HG02884 (cell line): Measurements from ENCODE around the gene RYR1.
"Not testable (repeated sequence)": the region's sequence is repeated elsewhere in the genome, so short reads cannot be mapped to it uniquely, and the experiment has no call there.

ENCODE experiments used
- ATAC-seq: cut with Tn5 transposase; IDR thresholded peaks from one replicate; pipeline ENCODE4 v1.9.1; 2021; ENCODE audit warnings: mild to moderate bottlenecking, moderate library complexity; ENCODE audit not compliant: unreplicated experiment

The RYR1 gene

GRCh38 chr19:38455031-38455430, 21.5 kb downstream of the RYR1 start:
- no peak for ATAC-seq

GRCh38 chr19:38457202-38457601, 23.7 kb downstream of the RYR1 start:
- ATAC-seq: no peak

- ATAC-seq: no peak
Observed at GRCh38 chr19:38457690-38458405, 24.4 kb downstream of the RYR1 start.

GRCh38 chr19:38458991-38459390, 25.5 kb downstream of the RYR1 start:
- no peak for ATAC-seq

DNA sequence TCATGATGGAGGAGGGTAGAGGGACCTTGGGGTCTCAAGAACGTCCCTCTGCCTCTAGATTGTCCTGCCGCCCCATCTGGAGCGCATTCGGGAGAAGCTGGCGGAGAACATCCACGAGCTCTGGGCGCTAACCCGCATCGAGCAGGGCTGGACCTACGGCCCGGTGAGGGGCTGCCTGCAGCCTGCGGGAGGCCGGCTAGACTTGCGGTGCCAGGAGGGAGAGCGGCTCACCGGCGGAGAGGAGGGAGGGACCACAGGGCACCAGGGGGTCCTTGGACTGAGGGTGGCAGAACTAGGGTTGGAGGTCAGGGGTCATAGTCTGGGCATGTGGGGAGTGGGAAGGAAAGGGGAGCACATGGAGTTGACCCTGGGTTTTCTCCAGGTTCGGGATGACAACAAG, 29.9 kb downstream of the RYR1 start:
- no peak for ATAC-seq

DNA sequence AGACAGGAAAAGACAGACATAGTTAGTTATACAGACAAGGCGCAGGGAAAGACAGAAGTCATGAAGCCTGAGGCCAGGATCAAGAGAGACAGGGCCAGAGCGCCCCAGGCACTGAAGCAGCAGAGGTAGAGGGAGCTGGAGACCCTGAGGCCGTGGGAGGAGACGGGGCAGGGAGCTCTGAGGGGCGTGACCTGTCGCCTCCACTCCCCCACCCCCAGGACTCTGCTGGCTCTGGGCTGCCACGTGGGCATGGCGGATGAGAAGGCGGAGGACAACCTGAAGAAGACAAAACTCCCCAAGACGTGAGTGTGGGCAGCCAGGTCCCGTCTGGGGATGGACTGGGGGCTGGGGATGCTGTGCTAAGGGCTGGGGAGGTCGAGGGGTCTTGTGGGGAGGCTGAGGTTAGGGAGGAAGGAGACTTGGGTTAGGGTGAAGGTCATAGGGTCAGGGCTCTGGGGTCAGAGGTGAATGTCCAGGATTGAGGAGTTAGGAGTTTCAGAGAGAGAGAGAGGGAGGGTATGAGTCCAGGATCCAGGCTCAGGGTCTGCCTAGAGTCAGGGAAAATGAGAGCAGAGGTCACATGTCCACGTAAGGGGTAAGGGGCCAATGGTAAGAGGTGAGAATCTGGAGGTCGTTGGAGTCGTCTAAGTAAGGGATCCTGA, 31.1 kb downstream of the RYR1 start:
- no peak for ATAC-seq

DNA sequence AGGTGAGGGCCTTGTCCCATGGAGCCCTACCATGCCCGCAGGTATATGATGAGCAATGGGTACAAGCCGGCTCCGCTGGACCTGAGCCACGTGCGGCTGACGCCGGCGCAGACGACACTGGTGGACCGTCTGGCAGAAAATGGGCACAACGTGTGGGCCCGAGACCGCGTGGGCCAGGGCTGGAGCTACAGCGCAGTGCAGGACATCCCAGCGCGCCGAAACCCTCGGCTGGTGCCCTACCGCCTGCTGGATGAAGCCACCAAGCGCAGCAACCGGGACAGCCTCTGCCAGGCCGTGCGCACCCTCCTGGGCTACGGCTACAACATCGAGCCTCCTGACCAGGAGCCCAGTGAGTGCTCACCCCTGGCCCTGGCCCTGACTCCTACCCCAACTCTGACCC, 32.6 kb downstream of the RYR1 start:
- no peak for ATAC-seq

- no peak for ATAC-seq
Observed at GRCh38 chr19:38467541-38468525, 34.3 kb downstream of the RYR1 start.

GRCh38 chr19:38469151-38469550, 35.7 kb downstream of the RYR1 start:
- no peak for ATAC-seq

- ATAC-seq: no peak
Observed at GRCh38 chr19:38470788-38471480, 37.4 kb downstream of the RYR1 start.

DNA sequence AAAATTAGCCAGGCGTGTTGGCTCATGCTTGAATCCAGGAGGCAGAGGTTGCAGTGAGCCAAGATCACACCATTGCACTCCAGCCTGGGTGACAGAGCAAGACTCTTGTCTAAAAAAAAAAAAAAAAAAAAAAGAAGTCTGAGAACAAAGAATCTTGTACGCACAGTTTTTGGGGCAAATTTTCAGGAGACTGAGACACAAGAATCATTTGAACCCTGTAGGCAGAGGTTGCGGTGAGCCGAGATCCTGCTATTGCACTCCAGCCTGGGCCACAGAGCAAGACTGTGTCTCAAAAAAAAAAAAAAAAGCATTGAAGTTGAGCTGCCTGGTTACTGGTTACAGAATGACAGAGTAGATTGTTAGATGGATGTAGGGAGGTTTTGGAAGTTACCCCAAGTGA, 39.2 kb downstream of the RYR1 start:
- not testable (repeated sequence) for ATAC-seq

DNA sequence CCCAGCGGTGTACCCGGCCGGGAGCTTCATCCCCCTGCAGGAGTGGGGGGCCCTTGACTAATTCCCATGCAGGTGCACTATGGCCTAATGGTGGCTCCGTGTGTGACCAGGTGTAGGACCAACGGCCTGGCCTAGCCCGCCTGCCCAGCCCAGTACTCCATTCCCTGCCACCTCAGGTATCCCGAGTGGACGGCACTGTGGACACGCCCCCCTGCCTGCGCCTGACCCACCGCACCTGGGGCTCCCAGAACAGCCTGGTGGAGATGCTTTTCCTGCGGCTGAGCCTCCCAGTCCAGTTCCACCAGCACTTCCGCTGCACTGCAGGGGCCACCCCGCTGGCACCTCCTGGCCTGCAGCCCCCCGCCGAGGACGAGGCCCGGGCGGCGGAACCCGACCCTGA, 39.7 kb downstream of the RYR1 start:
- no peak for ATAC-seq

DNA sequence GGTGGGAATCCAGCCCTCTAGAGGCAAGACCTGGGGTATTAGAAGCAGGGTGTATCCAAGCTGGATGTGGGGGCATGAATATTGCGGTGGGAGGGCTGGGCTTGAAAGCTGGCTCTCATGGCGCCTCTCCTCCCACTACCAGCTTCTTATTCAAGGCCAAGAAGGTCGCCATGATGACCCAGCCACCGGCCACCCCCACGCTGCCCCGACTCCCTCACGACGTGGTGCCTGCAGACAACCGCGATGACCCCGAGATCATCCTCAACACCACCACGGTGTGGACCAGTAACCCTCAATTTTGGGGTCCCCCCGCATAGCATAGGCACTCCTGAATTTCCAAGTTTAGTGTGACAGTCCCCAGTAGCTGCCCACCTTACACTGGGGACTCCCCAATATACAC, 41.7 kb downstream of the RYR1 start:
- ATAC-seq: no peak

GRCh38 chr19:38478273-38478971, 44.9 kb downstream of the RYR1 start:
- ATAC-seq: no peak

DNA sequence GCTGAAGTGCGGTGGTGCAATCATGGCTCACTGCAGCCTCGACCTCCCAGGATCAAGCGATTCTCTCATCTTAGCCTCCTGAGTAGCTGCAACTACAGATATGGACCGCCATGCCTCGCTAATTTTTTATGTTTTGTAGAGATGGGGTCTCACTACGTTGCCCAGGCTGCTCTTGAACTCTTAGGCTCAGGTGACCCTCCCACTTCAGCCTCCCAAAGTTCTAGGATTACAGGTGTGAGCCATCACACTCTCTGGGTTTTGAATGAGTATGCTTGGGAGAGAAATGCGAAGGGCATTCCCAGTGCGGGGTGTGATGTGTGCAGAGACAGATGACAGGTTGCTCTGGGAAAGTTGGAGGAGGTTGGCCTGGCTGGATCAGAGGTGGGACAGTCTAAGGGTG, 49.0 kb downstream of the RYR1 start:
- no peak for ATAC-seq

GRCh38 chr19:38483016-38483630, 49.6 kb downstream of the RYR1 start:
- no peak for ATAC-seq

DNA sequence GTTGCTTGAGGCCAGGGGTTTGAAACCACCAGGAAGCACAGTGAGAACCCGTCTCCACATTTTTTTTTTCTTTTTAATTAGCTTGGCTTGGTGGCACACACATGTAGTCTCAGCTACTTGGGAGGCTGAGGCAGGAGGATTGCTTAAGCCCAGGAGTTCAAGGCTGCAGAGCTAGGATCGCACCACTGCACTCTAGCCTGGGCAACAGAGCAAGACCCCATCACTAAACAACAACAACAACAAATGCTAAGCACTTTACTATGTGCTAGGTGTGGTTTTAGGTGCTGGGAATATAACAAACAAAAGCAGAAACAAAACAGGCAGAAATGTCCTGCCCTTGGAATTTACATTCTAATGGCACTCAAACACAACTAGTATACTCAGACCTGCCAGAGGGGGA, 51.3 kb downstream of the RYR1 start:
- no peak for ATAC-seq

GRCh38 chr19:38485541-38486285, 52.2 kb downstream of the RYR1 start:
- ATAC-seq: no peak

GRCh38 chr19:38486731-38487336, 53.3 kb downstream of the RYR1 start:
- ATAC-seq: no peak
